ENCODE measurements around the gene EYS.
"Not testable (repeated sequence)": the region's sequence is repeated elsewhere in the genome, so short reads cannot be mapped to it uniquely, and the experiment has no call there.

The EYS gene

GRCh38 chr6:64270083-64270482 lies 1436.9 kb downstream of the EYS start:
- DNase-seq, result no peak

- DNase-seq, result no peak
These were observed 1440.6 kb downstream of the EYS start for GRCh38 chr6:64266351-64266821.

DNA sequence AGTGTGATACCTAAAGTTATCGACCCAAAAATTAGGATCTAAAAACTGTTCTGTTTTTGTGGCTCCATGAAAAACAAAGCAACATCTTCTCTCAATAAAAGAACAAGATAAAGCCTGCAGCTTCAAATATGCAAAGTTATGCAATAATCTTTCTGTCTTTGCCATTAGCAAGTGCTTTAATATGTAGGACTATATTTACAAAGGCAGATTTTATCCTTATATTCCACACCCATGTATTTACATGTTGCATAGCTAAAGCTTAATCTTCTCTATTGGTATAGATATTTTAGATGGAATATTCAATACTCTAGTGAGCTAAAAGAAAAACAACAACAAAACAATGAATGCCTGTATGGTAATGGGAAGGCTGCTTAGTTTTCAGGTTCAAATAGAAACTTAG lies 1443.2 kb downstream of the EYS start:
- DNase-seq, result no peak

- DNase-seq, result no peak
These were observed 1447.7 kb downstream of the EYS start for GRCh38 chr6:64259372-64259771.

- no peak for DNase-seq
These were observed 1448.3 kb downstream of the EYS start for GRCh38 chr6:64258752-64259151.

DNA sequence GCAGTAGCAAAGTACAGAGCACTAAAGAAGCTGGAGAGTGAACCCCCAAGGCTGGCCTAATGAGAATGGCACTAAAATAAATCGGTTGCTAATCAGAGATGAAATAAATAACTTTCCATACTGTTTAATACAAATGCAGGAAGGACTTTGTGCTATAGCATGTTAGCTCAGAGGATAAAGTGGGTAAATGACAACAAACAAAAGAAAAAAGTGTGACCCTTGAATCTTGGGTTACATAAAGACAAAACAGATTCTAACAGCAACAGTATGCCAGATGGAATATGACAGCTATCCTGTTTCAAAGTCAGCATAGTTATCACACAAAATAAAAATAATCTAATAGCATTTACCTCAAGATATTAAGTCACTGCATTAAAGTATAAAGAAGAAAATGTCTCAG lies 1448.7 kb downstream of the EYS start:
- no peak for DNase-seq

GRCh38 chr6:64257586-64257985 lies 1449.4 kb downstream of the EYS start:
- no peak for DNase-seq

DNA sequence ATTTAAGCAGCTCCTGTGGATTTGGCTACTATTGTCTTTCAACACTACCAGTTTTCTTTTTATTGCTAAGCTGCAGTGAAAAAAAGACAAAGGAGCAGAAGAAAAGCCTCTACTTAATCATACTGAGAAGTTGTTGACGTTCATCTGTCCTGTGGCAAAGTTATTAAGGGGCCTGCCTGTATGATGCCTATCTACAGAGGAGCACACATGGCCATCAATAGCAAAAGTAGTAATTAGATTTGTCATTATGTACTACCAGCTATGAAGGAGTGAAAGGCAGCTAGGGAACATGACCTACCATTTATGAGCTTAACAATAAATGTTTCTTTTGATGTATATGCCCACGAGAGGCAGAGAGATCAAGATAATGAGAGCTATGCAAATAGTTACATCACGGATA lies 1450.5 kb downstream of the EYS start:
- DNase-seq, result no peak

DNA sequence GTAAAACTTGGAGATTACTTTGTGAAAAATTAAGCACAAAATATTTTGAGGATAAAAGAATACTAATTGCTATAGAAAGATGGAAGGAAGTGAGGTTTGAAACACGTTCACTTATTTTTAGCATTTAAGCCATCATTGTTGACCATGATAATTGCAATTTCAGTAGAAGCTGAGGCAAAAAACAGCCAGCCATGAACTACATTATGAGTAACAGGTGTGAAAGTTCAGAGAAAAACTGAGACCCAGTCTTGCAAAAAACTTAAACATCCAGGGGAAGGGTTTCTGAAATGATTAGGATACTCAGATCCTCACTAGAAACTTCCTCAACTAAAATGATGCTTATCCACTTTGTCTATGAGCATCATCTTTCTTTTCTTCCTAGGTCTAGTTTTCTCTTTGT lies 1452.0 kb downstream of the EYS start:
- no peak for DNase-seq

- DNase-seq, result no peak
These were observed 1452.5 kb downstream of the EYS start for GRCh38 chr6:64254558-64254957.

- no peak for DNase-seq
These were observed 1454.8 kb downstream of the EYS start for GRCh38 chr6:64252256-64252655.

- DNase-seq, result no peak
These were observed 1456.9 kb downstream of the EYS start for GRCh38 chr6:64250126-64250525.

GRCh38 chr6:64249115-64249514 lies 1457.9 kb downstream of the EYS start:
- DNase-seq, result no peak

GRCh38 chr6:64243618-64244017 lies 1463.4 kb downstream of the EYS start:
- no peak for DNase-seq

DNA sequence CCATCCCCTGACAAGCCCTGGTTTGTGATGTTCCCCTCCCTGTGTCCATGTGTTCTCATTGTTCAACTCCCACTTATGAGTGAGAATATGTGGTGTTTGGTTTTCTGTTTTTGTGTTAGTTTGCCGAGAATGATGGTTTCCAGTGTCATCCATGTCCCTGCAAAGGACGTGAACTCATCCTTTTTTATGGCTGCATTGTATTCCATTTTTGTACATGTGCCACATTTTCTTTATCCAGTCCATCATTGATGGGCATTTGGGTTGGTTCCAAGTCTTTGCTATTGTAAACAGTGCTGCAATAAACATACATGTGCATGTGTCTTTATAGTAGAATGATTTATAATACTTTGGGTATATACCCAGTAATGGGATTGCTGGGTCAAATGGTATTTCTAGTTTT lies 1468.1 kb downstream of the EYS start:
- DNase-seq, result not testable (repeated sequence)

DNA sequence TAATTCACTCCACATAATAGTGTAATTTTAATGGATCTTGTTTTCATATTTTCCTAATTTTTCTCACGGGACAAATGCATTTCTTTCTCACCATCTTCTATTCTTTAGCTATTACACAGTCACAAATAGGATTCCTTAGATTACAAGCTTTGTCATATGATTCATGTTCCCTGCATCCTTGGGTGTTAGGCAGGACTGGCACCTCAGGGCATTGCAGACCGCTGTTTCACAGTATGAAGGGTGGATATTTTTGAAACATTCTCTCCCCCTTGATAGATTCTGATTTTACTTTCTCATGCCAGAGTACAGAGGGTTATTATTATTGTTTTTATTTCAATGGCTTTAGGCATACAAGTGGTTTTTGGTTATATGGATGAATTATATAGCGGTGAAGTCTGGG lies 1469.0 kb downstream of the EYS start:
- no peak for DNase-seq

DNA sequence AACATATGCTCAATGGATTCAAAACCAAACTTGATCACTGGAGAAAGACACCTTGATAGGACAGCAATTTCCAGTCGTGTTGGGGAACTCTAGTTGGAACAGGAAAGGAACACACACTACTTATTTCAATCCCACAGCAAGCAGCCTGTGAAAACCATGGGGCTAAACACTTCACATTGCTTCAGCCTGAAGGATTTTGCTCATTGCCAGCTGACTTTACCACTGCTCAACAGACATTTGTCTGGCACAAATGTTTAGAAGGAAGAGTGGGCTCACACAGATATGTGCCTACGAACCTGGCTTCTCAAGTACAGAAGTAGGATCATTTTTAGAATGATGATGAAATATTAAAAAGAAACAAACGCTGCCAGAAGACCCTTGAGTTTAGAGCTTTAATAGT lies 1473.3 kb downstream of the EYS start:
- DNase-seq, result no peak

DNA sequence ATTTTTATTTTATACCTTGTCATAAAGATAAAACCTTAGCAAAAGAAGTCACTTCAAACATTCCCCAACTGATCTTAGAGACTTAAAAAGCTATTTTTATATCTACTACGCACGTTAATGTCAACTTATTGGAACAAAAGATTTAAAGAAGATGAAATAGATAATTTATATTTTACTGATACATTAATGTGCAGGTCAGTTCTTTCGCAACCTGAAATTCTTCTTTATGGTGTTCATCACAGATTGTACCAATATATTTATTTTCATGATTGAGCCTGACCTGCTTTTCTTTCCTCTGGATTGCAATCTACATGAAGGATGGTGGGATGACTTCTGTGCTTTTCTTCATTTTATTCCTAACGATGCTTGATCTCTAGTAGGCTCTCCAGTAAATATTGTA lies 1475.1 kb downstream of the EYS start:
- DNase-seq, result no peak

DNA sequence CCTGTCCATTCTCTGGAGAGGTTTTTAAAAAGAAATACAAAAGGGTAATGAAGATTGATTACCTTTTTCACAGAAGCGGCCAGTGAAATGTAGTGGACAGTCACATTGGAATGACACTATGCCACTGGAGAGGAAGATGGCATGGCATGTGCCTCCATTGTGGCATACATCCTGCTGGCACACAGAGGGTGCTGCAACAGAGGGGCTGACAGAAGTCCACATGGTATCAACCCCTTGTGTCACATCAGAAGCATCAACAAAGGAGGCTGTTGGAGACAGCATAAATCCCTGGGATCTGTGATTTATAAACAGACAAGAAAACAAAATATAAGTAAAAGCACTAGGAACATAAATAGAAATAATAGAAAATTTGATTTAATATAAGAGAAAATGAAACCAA lies 1476.5 kb downstream of the EYS start:
- DNase-seq, result no peak

GRCh38 chr6:64227863-64228262 lies 1479.2 kb downstream of the EYS start:
- no peak for DNase-seq

- DNase-seq, result no peak
These were observed 1481.5 kb downstream of the EYS start for GRCh38 chr6:64225503-64225902.

- no peak for DNase-seq
These were observed 1482.2 kb downstream of the EYS start for GRCh38 chr6:64224819-64225218.

- no peak for DNase-seq
These were observed 1485.2 kb downstream of the EYS start for GRCh38 chr6:64221776-64222175.

GRCh38 chr6:64220801-64221200 lies 1486.2 kb downstream of the EYS start:
- no peak for DNase-seq

- DNase-seq, result no peak
These were observed 1489.1 kb downstream of the EYS start for GRCh38 chr6:64217721-64218620.

Data from NK-92 treated with Interleukin-12 subunit alpha and Interleukin-12 subunit beta, amount 100 ng/mL, for 24 hours (cell line).